ENCODE measurements around the gene SPTBN4.

GRCh38 chr19:40594657-40595091 is 127.9 kb downstream of the SPTBN4 start:
- no peak for TF ChIP-seq CTCF (conservative IDR thresholded peaks at IDR 0.05; ENCODE audit: low read depth, low read length)
- no peak for TF ChIP-seq EZH2 (IDR thresholded peaks at IDR 0.05; ENCODE audit: low read length, unreplicated experiment)
- TF ChIP-seq EZH2phosphoT487 (IDR thresholded peaks at IDR 0.05; ENCODE audit: borderline replicate concordance, low read length): no peak
